Stimulated activated CD4-positive, alpha-beta T cell treated with anti-CD3 and anti-CD28 coated beads, Interleukin-1b, Interleukin-23, amount 100 ng/mL, for 4 hours (primary cell): ENCODE data around the gene PCYT1B.
"Not testable (repeated sequence)": the region's sequence is repeated elsewhere in the genome, so short reads cannot be mapped to it uniquely, and the experiment has no call there.

ENCODE experiments used
- DNase-seq, 2 donors: peaks; one replicate each; pipeline ENCODE4 v3.0.0-alpha.2; 2020; ENCODE audit warnings: low read depth in 2 of 2

The PCYT1B gene

GRCh38 chrX:24647257-24648058, at the start of gene PCYT1B:
PCYT1B (minus strand) TSS chrX:24647347; CDS start chrX:24647105, 242 bp downstream.
- peak; percentile 18 to 41 for DNase-seq

- DNase-seq, result no peak
These were observed 49.1 kb upstream of the PCYT1B start for GRCh38 chrX:24696294-24696693.

- no peak for DNase-seq
These were observed 47.7 kb upstream of the PCYT1B start for GRCh38 chrX:24694825-24695224.

- peak; percentile 28 to 62 for DNase-seq
These were observed 46.5 kb upstream of the PCYT1B start, which contains the start of gene POLA1 for GRCh38 chrX:24693453-24694202. POLA1 (plus strand) TSS chrX:24693918; CDS start chrX:24693962, 44 bp downstream.

DNA sequence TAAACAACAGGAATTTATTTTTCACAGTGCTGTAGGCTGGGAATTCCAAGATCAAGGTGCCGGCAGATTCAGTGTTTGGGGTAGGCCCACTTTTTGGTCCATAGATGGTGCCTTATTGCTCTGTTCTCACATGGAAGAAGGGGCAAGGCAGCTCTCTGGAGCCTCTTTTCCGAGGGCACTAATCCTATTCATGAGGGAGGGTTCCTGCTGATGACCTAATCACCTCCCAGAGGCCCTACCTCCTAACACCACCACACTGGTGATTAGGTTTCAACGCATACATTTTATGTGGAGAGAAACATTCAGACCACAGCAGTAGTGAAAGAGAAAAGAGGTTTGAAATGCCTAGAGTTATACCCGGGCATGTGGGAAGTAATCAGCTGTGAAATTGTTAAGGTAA, 45.2 kb upstream of the PCYT1B start:
- DNase-seq, result no peak

DNA sequence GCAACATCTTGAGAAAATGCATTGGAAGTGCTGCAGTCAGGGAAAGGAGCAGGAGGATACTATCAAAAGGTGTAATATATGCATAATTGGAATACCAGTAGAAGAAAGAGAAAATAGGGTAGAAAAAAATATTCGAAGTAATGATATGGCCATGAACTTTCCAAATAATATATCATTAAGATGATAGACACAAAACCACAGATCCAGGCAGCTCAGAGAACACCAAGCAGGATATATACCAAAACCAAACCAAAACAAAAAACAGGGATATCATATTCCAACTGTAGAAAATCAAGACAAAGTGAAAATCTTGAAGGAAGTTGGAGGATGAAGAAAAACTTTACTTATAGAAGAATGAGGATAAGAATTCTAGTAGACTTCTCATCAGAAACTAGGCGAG, 36.9 kb upstream of the PCYT1B start:
- DNase-seq, result no peak

- no peak for DNase-seq
These were observed 35.7 kb upstream of the PCYT1B start for GRCh38 chrX:24682739-24683432.

DNA sequence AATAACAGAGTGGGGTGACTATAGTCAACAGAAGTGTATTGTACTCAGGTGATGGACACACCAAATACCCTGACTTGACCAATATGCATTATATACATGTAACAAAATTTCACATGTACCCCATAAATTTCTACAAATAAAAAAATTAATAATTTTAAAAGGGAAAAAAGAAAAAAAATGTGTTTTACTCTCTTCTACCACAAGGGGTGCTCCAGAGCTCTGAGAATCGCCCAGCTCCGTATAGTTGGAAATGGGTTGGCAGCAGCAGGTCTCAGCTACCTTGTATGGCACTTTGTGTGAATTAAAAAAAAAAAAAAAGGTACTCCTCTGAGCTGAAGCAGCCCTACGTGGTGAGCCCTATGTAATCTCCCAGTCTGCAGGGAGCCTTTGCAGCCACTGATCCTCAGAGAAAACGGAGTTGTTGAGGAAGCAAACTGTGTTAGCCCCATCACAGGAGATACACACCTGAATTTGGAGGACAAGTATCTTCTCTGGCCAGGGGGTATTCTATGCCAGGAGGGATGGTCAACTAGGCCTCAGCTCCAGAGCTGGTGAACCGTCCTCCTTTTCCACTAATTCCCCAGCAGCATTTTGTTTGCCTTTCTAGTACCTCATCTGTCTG, 29.4 kb upstream of the PCYT1B start:
- no peak for DNase-seq

DNA sequence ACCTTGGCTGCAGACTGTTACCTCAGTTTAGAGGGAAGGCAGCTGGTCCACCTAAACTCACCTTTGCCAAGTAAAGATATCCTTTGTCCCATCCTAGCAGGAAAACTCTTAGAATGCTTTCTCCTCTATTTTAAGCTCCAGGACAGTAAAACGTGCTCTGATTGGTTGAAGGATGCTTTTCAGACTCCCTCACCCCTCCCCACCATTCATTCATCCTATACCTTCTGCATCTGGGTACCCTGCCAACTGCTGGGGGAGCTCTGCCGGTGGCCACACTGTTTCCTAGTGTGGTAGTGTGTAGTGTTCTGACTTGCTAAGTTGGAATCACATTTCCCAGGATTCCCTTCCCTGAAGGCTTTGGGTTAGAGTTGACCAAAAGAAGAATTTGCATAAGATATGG, 26.3 kb upstream of the PCYT1B start:
- DNase-seq, result no peak

DNA sequence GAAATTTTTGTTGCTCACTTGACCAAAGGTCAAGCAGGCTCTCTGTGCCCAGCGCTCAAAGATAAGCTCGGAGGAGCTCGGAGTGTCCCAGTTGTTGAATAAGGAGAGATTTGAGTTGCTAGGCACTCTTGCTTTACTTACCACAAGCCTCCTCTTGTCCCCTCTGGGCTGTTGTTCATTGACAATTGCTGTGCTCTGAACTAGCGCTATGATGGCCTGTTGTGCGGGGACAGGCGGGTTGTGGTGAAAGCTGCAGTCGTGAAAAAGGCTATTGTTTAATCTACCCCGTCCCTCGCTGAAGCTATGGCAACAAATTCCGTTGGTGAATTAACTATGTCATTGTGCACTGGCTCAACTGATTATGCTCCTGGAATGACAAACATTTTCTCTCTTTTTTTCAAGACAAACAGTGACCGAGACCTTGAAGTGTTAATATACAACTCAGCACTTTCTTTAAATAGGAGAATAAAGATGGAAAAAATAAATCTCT, 25.6 kb upstream of the PCYT1B start:
- no peak for DNase-seq

DNA sequence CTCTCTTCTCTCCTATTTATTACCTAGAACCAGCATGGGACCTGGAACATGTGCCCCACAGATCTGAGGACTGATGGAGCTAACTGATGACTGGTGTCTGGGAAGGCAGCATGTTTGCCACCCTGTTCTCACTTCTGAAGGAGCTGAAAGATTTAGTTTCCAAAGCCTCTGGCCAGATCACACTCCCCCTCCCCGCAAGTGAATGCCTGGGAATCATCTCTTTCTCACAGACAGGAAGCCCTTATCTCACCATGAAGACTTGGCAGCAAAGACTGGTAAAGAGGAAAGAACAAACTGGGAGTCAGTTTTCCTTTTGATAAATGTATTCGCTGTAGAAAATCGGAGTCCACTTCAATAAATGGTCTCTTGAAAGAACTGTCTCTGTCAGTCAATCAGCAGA, 21.0 kb upstream of the PCYT1B start:
- no peak for DNase-seq

GRCh38 chrX:24662352-24662751, 15.2 kb upstream of the PCYT1B start:
- no peak for DNase-seq

DNA sequence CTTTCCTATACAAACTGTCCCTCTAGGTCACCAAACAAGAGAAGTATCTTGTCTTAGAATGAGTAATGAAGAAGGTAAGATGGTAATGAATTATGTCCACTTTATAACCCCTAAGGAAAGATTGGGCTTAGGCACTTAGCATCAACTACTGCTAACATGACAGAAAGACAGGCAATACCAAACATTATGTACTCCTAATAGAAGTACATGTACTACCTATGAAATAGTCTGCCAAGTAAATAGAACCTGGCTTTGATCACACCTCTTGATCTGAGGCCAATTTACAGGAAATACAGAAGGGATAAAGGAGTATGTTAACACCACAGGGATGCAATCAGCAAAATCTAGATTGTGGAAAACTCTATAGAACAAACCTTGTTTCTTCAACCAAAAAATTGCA, 14.1 kb upstream of the PCYT1B start:
- DNase-seq, result no peak

DNA sequence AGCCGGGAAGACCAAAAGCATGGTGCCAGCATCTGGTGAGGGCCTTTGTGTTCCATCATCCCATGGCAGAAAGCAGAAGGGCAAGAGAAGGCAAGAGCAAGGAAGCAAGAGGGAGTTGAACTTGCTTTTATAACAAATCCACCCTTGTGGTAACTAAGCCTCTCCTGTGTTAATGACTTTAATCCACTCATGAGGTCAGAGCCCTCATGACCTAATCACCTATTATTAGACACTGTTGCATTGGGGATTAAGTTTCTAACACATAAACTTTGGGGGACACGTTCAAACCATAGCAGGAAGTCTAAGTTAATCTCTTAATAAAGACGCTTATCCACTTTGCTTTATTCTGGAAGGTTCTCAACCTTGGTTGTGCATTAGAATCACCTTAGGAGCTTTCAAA, 12.5 kb upstream of the PCYT1B start:
- DNase-seq, result no peak

DNA sequence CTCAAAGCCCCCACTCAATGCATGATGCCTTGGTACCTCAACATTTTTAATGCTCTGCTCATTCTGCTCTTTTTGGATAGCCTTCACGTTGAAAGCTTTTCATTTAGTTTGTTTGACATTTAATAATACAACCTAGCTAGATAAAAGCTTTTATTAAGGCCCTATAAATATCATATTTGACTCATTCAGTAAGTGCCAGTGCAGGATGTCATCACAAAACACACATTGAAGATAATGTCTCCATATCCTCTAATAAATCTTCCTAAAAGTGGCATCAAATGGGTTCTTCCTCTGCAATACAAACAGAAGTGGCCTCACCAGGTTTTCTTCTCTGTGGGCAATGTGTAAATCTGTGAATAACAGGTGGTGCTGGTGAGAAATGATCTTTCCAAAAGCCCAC, 12.0 kb upstream of the PCYT1B start:
- no peak for DNase-seq

DNA sequence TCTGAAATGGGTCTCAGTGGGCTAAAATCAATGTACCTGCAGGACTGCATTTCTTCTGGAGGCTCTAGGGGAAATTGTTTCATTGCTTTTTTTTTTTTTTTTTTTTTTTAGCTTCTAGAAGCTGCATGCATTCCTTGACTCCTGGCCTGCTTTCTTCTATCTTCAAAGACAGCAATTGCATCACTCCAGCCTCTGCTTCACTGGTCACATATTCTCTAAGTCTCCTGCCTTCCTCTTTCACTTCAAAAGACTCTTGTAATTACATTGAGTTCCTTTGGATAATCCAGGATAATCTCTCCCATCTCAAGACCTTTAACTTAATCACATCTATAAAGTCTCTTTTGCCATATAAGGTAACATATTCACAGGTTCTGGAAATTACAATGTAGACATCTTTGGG, 11.3 kb upstream of the PCYT1B start:
- no peak for DNase-seq

GRCh38 chrX:24657671-24658386, 10.7 kb upstream of the PCYT1B start:
- no peak for DNase-seq

GRCh38 chrX:24655679-24656078, 8.5 kb upstream of the PCYT1B start:
- DNase-seq, result not testable (repeated sequence)

- no peak for DNase-seq
These were observed 4.6 kb upstream of the PCYT1B start for GRCh38 chrX:24651783-24652182.

DNA sequence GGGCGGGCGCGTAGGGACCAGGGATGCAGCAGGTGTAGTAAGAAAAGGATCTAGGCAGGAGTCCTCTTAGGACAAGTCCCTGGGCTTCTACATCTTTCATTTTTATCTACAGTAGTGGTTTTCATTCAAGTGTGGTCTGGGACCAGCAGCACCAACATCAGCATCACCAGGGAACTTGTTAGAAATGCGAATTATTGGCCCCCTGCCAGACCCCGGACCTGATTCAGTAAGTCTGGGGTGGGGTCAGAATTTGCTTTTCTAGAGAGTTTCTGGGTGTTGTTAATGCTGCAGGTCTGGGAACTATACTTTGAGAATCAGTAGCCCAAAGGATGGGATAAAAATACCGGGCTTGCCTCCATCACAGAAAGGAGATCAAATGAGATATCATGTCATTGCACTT, 1.3 kb upstream of the PCYT1B start:
- no peak for DNase-seq

DNA sequence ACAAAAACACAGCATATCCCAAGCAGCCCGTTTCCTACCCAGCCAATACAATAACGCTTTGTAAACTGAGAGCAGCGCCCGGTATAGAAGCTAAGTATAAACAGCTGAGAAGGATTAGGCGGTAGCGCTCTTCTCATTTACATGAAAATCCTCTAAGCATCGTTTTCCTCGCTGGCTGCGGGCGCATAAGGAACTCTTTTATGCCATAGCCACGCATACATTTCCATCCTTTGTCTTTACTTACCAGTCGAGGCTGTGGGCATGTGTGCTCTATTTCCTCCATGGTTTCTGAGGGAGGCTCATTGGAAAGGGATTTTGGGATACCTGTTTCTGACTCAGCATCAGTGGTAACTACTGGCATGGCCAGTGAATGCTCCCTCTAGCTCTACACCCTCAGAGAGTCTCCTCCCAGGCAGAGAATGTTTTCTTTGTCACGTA, 383 bp downstream of the PCYT1B start:
- DNase-seq, result no peak
